ENCODE results near the gene PRDM16. TPM values are rescaled to one million over a fixed set of nuclear protein-coding genes. Genes with fewer than 3 reads are reported as not detected.

The PRDM16 gene
- total and polyA plus RNA-seq, 2 experiments from 2014 or later: 41.8 to 55.8 TPM

DNA sequence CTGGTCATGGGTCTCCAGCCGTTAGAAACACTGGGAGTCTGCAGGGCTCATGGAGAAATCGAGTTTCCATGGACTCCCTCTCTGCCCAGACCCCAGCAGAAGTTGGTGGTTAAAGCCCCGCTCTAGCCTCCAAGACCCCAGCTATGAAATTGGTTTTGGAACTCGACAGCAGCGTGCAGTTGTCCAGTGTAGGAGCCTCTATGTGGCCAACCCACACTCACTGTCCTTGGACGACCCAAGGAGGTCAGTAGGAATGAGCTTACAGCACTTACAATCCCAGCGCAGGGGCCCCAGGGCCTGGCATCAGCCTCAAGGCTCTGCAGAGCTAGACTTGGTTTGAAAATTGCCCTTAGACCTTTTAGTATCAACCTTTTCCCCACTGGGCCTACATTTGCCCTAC, 3.2 kb upstream of the PRDM16 start:
- Histone ChIP-seq H3K4me3 (peak overlapping the region; percentile 80), H3K36me3 (no peaks in the 10 kb centered on the region), H3K27ac (no peak overlapping the region), H3K27me3 (peaks cover 80% of the 10 kb centered on the region), H3K9me3 (ENCODE audit: low read depth) (no peaks in the 10 kb centered on the region), H3K4me1 (ENCODE audit: low read depth) (peaks cover 39% of the 10 kb centered on the region)
- TF ChIP-seq, protein P1, sequence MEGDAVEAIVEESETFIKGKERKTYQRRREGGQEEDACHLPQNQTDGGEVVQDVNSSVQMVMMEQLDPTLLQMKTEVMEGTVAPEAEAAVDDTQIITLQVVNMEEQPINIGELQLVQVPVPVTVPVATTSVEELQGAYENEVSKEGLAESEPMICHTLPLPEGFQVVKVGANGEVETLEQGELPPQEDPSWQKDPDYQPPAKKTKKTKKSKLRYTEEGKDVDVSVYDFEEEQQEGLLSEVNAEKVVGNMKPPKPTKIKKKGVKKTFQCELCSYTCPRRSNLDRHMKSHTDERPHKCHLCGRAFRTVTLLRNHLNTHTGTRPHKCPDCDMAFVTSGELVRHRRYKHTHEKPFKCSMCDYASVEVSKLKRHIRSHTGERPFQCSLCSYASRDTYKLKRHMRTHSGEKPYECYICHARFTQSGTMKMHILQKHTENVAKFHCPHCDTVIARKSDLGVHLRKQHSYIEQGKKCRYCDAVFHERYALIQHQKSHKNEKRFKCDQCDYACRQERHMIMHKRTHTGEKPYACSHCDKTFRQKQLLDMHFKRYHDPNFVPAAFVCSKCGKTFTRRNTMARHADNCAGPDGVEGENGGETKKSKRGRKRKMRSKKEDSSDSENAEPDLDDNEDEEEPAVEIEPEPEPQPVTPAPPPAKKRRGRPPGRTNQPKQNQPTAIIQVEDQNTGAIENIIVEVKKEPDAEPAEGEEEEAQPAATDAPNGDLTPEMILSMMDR (IDR thresholded peaks at IDR 0.05; ENCODE audit: low read depth, low read length): no peak
- no peak for DNase-seq (ENCODE audit: low read depth in 1 of 2, low spot score in 1 of 2)

DNA sequence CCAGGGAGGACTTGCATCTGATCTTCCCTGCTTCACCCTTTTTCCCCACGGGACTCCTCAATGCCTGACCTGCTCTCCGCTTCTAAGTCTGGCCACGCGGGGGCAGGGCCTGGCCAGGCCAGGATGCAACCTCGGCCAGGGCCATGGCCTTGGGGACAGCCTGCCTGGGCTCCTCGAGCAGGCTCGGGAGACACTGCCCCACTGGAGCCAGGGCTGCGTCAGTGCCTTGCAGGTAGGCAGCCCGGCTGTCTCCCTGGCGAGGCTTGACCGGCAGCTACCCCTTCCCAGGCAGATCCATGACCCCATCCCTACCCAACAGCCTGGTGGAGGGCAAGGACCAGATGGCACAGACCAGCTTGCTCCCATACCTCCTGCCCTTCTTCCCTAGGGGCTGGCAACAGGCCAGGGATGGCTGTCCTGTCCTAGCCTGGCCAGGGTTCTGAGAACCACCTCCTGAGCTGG, 2.7 kb upstream of the PRDM16 start:
- Histone ChIP-seq H3K27me3 (peaks cover 80% of the 10 kb centered on the region), H3K9me3 (ENCODE audit: low read depth) (no peaks in the 10 kb centered on the region), H3K4me3 (peak overlapping the region; percentile 80), H3K27ac (peak overlapping the region; percentile 8), H3K36me3 (no peaks in the 10 kb centered on the region), H3K4me1 (ENCODE audit: low read depth) (peaks cover 43% of the 10 kb centered on the region)
- TF ChIP-seq, protein P1 (IDR thresholded peaks at IDR 0.05; ENCODE audit: low read depth, low read length): peak; percentile 50
- peak; percentile 38 to 82 for DNase-seq (ENCODE audit: low read depth in 1 of 2, low spot score in 1 of 2)

DNA sequence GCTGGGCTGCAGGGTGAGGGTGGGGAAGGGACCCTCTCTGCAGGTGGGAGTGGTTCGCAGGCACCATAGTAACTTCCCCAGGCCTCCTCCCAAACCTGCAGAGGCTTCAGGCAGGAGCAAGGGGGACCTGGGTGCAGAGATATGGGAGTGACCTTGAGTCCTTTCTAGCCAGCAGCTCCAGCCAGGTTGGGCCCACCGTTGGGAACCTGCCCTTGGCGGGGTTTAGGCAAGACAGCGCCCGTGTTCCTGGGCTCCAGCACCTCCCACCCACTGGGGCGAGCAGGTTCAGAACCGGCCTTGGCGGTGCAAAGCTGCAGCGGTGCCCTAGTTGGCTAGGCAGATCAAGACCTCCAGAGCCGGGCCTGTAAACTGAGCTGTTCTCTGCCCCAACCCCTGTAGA, 2.2 kb upstream of the PRDM16 start:
- H3K9me3 ChIP-seq (ENCODE audit: low read depth): no peaks in the 10 kb centered on the region
- TF ChIP-seq, protein P1 (IDR thresholded peaks at IDR 0.05; ENCODE audit: low read depth, low read length): no peak
- no peaks in the 10 kb centered on the region for H3K36me3 ChIP-seq
- H3K27ac ChIP-seq: peak overlapping the region; percentile 8
- no peak for DNase-seq (ENCODE audit: low read depth in 1 of 2, low spot score in 1 of 2)
- H3K27me3 ChIP-seq: peaks cover 80% of the 10 kb centered on the region
- peak overlapping the region; percentile 80 for H3K4me3 ChIP-seq
- peaks cover 46% of the 10 kb centered on the region for H3K4me1 ChIP-seq (ENCODE audit: low read depth)

DNA sequence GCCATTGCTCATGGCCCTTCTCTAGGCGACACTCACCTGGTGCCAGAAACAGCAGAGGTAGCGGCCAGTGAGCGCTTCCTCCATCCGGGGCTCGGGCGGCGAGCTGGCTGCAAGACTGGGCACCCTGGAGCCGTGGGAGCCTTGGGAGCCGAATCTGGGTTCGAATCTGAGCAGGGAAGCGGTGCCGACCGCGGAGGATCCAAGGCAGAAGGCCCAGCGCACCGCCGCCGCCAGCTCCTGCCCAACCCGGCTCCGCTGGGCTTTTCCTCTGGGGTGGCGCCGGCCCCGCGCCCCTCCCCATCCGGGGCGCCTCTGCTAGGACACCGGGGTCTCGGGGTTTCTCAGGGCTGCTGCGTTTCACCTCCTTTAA, 1.7 kb upstream of the PRDM16 start:
- TF ChIP-seq, protein P1 (IDR thresholded peaks at IDR 0.05; ENCODE audit: low read depth, low read length): no peak
- DNase-seq (ENCODE audit: low read depth in 1 of 2, low spot score in 1 of 2): no peak
- Histone ChIP-seq H3K27ac (no peak overlapping the region), H3K27me3 (peaks cover 80% of the 10 kb centered on the region), H3K9me3 (ENCODE audit: low read depth) (no peaks in the 10 kb centered on the region), H3K4me1 (ENCODE audit: low read depth) (peaks cover 44% of the 10 kb centered on the region), H3K4me3 (peak overlapping the region; percentile 80), H3K36me3 (no peaks in the 10 kb centered on the region)

DNA sequence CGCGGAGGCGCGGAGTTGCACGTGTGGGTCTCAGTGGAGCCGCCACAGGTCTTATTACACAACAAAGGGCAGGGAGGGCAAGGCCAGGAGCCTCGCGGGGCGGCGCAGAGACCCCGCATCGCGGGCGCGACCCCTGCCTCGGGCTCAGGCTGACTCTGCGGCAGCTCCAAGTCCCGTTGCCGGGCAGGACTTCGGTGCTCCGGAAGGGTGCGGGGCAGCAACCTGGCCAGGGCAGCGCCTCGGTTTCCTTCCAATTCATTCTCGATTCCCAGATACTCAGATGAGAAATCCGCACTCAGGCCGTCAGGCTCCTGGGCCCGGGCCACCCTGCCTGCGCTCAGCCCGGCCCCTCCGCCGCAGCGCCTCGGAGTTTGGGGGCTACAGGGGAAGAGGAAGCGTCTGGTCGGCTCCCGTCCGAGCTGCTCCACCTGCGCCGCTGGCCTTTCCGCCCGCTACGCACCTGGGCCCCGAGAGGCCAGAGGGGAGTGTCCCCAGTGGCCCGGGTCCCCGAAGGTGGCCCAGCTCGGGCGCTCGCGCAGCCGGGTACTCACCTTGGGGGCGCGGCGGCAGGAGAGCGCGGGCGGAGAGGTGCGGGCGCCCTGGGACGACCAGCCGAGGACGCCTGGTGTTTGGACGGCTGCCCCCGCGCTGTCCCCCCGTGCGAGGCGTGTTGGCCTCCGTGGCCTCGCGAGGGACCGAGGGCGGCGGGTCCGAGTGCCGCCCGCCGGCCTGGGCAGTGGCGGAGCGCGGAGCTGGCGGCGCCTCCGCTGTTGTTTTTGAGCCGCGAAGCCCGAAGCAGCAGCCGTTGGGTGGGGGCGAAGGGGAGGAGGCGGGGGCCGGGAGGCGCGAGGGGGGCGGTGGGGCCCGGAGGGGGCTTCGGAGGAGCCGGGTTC, 1.1 kb upstream of the PRDM16 start:
- Histone ChIP-seq H3K4me3 (peak overlapping the region; percentile 80), H3K27me3 (peaks cover 80% of the 10 kb centered on the region), H3K27ac (peak overlapping the region; percentile 56), H3K4me1 (ENCODE audit: low read depth) (peaks cover 49% of the 10 kb centered on the region), H3K36me3 (no peaks in the 10 kb centered on the region), H3K9me3 (ENCODE audit: low read depth) (no peaks in the 10 kb centered on the region)
- TF ChIP-seq, protein P1 (IDR thresholded peaks at IDR 0.05; ENCODE audit: low read depth, low read length): no peak
- DNase-seq (ENCODE audit: low read depth in 1 of 2, low spot score in 1 of 2): peak in 1 of 2 donors; percentile 30

Measured in cardiac muscle cell (in vitro differentiated cells and primary cell).